Esophagus squamous epithelium (tissue), 5 donors: Measurements from ENCODE around the gene NISCH. TPM values are rescaled to one million over a fixed set of nuclear protein-coding genes. Genes with fewer than 3 reads are reported as not detected.
"Not testable (repeated sequence)": the region's sequence is repeated elsewhere in the genome, so short reads cannot be mapped to it uniquely, and the experiment has no call there.

ENCODE experiments used
- DNase-seq: peaks from one replicate; lab custom pipeline; 2025; lab: John Stamatoyannopoulos, UW
- H3K27ac ChIP-seq, 4 donors: fragments of 200-600 bp; sonication (generic); one replicate each; pipeline ENCODE4 v1.5.1; 2016 to 2019; ENCODE audit warnings: mild to moderate bottlenecking in 1 of 4
- H3K27me3 ChIP-seq, 4 donors: fragments of 200-600 bp; sonication (generic); 1 replicate in 3 of 4; 2 replicates in 1 of 4; pipeline versions ENCODE4 v1.5.1 to v1.6.0; 2017 to 2021; ENCODE audit warnings: antibody characterized with exemption in 1 of 4
- H3K36me3 ChIP-seq, 3 donors: fragments of 200-600 bp; sonication (generic); one replicate each; pipeline ENCODE4 v1.5.1; 2016 to 2019
- H3K4me1 ChIP-seq, 3 donors: fragments of 200-600 bp; sonication (generic); one replicate each; pipeline ENCODE4 v1.5.1; 2017 to 2019
- H3K4me3 ChIP-seq, 4 donors: fragments of 200-600 bp; sonication (generic); 1 replicate in 3 of 4; 2 replicates in 1 of 4; pipeline ENCODE4 v1.5.1; 2016 to 2019; ENCODE audit warnings: mild to moderate bottlenecking in 2 of 4, moderate library complexity in 1 of 4
- H3K9me3 ChIP-seq, 3 donors: fragments of 200-600 bp; sonication (generic); one replicate each; pipeline ENCODE4 v1.5.1; 2016 to 2019
- POLR2A ChIP-seq, 4 donors: fragments of 450-650 bp; IDR thresholded peaks; one replicate each; pipeline ENCODE4 v1.6.1; 2017; ENCODE audit warnings: antibody characterized with exemption in 4 of 4, mild to moderate bottlenecking in 4 of 4, moderate library complexity in 3 of 4
- WGBS, 2 donors: methylation state at CpG; one replicate each; pipeline ENCODE4 v1.1.5; 2018; 5-methylcytosine and 5-hydroxymethylcytosine counted together
- intact Hi-C: fragments of 100-400 bp; cut with DNase I; formaldehyde crosslinking; loops from one replicate; pipeline ENCODE4 v1.15.0; 2022
- total RNA-seq, 4 donors: library from RNA; depleted of rRNA; stranded (reverse); fragments of >200 nt; gene quantifications; one replicate each; pipeline ENCODE4 v1.1.0, GENCODE V29; 2016
- TF ChIP-seq, protein P1 (sequence below), 6 experiments: fragments of 450-650 bp in 4 of 6; fragments of 200-600 bp in 2 of 6; sonication (generic) in 2 of 6; IDR thresholded peaks; one replicate each; pipeline ENCODE4 v1.5.1; 2016 to 2019; ENCODE audit warnings: antibody characterized with exemption in 6 of 6, mild to moderate bottlenecking in 4 of 6, moderate library complexity in 4 of 6
- donor health status: DM: yes; HTN: yes; CAD: no.

Gene NISCH
- total RNA-seq, 4 donors from 2014 or later: 33.6 to 82.2 (median 40.6) TPM

DNA sequence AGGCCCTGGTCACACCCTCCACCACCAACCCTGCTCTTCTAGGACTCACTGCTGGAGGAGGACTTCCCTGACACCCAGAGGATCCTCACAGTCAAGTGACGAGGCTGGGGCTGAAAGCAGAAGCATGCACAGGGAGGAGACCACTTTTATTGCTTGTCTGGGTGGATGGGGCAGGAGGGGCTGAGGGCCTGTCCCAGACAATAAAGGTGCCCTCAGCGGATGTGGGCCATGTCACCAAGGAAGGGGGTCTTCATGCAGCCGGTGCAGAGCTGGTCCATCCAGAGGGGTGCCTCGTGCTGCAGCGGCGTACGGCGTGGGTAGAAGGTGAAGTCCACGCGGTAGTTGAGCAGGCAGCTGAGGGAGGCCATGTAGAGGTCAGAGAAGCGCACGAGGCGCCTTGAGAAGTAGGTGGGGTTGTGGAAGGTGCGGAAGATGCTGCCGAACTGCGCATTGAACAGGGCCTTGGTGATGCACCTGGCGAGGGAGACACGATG lies 68.9 kb downstream of the NISCH start:
- DNase-seq: no peak
- WGBS, 2 donors: 90 to 96% methylated on average over 16 of the region's 18 CpGs
- intact Hi-C loops: no loop called here

GRCh38 chr3:52524752-52525679 lies 69.6 kb downstream of the NISCH start:
- H3K4me1 ChIP-seq: peaks cover 25 to 62% (median 27%) of the 10 kb centered on the region in 3 donors
- intact Hi-C loops: no loop called here
- H3K27me3 ChIP-seq: no peaks in the 10 kb centered on the region
- peaks cover 6 to 51% (median 19%) of the 10 kb centered on the region in 3 donors for H3K36me3 ChIP-seq
- peak overlapping the region in 2 of 4 donors; percentile 7 to 41 for H3K4me3 ChIP-seq
- peak overlapping the region; percentile 79 to 90 (median 86) for H3K27ac ChIP-seq
- no peak for TF ChIP-seq POLR2A (IDR thresholded peaks at IDR 0.05)
- TF ChIP-seq, protein P1, sequence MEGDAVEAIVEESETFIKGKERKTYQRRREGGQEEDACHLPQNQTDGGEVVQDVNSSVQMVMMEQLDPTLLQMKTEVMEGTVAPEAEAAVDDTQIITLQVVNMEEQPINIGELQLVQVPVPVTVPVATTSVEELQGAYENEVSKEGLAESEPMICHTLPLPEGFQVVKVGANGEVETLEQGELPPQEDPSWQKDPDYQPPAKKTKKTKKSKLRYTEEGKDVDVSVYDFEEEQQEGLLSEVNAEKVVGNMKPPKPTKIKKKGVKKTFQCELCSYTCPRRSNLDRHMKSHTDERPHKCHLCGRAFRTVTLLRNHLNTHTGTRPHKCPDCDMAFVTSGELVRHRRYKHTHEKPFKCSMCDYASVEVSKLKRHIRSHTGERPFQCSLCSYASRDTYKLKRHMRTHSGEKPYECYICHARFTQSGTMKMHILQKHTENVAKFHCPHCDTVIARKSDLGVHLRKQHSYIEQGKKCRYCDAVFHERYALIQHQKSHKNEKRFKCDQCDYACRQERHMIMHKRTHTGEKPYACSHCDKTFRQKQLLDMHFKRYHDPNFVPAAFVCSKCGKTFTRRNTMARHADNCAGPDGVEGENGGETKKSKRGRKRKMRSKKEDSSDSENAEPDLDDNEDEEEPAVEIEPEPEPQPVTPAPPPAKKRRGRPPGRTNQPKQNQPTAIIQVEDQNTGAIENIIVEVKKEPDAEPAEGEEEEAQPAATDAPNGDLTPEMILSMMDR (IDR thresholded peaks at IDR 0.05): no peak
- no peak for DNase-seq
- 41 to 55% methylated on average over 11 to 13 of the region's 34 CpGs for WGBS, 2 donors
- H3K9me3 ChIP-seq: no peaks in the 10 kb centered on the region

More for the DNA sequence above, 68.9 kb downstream of the NISCH start:
- H3K9me3 ChIP-seq: no peaks in the 10 kb centered on the region
- H3K4me3 ChIP-seq: peak overlapping the region in 1 of 4 donors; percentile 41
- H3K4me1 ChIP-seq: peaks cover 21 to 55% (median 27%) of the 10 kb centered on the region in 3 donors
- H3K36me3 ChIP-seq: peaks cover 6 to 54% (median 19%) of the 10 kb centered on the region in 3 donors
- TF ChIP-seq, protein P1 (IDR thresholded peaks at IDR 0.05): no peak
- TF ChIP-seq POLR2A (IDR thresholded peaks at IDR 0.05): no peak
- peak overlapping the region; percentile 79 to 90 (median 86) for H3K27ac ChIP-seq
- no peaks in the 10 kb centered on the region for H3K27me3 ChIP-seq

- Histone ChIP-seq H3K36me3 (peaks cover 6 to 51% (median 19%) of the 10 kb centered on the region in 3 donors), H3K4me1 (peaks cover 31 to 71% (median 33%) of the 10 kb centered on the region in 3 donors), H3K9me3 (no peaks in the 10 kb centered on the region), H3K27me3 (no peaks in the 10 kb centered on the region), H3K27ac (peak overlapping the region; percentile 79 to 90 (median 86)), H3K4me3 (no peak overlapping the region)
- 69 to 70% methylated on average over 7 to 9 of the region's 9 CpGs for WGBS, 2 donors
- TF ChIP-seq, protein P1 (IDR thresholded peaks at IDR 0.05): no peak
- no peak for TF ChIP-seq POLR2A (IDR thresholded peaks at IDR 0.05)
- no peak for DNase-seq
- intact Hi-C loops: no loop called here
These were observed 70.5 kb downstream of the NISCH start for GRCh38 chr3:52525680-52526561.

DNA sequence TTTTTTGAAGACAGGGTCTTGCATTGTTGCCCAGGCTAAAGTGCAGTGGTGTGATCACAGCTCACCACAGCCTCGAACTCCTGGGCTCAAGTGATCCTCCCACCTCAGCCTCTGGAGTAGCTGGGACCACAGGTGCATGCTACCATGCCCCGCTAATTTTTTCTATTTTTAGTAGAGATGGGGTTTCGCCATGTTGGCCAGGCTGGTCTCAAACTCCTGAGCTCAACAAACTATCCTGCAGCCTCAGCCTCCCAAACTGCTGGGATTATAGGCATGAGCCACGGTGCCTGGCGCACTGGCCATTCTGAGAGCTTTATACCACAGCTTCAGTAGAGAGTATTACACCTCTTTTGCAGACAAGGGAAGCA lies 71.3 kb downstream of the NISCH start:
- H3K9me3 ChIP-seq, intact Hi-C loops, H3K27me3 ChIP-seq, DNase-seq, H3K4me3 ChIP-seq: not testable (repeated sequence)
- Histone ChIP-seq H3K36me3 (peaks cover 6 to 51% (median 19%) of the 10 kb centered on the region in 3 donors), H3K27ac (peak overlapping the region; percentile 79 to 90 (median 86)), H3K4me1 (peaks cover 38 to 79% (median 40%) of the 10 kb centered on the region in 3 donors)
- WGBS, 2 donors: 64 to 77% methylated on average over 3 of the region's 5 CpGs

DNA sequence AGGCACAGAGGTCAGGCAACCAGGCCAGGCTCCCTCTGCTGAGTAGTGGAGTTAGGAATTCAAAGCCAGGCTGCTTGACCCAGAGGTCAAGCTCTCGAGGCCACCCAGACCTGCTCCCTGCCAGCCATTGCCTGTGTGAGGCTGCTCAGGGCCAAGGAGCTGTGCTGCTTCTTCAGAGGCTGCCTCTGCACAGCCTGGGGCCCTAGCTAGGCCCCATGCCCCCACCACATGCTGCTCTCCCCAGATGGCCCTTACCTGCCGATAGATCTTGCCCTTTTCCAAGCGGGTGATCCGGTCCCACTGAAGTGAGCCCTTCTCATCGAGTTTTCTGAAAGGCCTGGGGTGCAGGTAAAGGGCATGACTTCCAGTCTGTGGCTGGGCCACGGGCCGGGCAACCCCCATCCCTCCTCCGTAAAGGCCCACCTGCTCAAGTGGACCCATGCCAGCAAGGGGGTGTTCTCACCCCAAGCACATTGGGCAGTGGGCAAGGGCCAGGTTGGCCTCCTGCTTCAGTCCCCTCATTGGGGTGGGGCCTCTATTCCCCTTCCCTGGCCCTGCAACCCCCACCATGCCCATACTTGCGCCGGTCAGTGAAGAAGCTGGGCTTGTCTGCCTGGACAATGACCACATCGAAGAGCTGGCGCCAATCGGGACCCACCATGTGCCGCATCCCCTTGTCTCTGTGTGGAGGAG lies 71.8 kb downstream of the NISCH start:
- peak overlapping the region; percentile 79 to 90 (median 86) for H3K27ac ChIP-seq
- no peaks in the 10 kb centered on the region for H3K9me3 ChIP-seq
- no peaks in the 10 kb centered on the region for H3K27me3 ChIP-seq
- DNase-seq: no peak
- H3K4me1 ChIP-seq: peaks cover 44 to 84% (median 46%) of the 10 kb centered on the region in 3 donors
- peaks cover 6 to 51% (median 19%) of the 10 kb centered on the region in 3 donors for H3K36me3 ChIP-seq
- H3K4me3 ChIP-seq: no peak overlapping the region
- TF ChIP-seq, protein P1 (IDR thresholded peaks at IDR 0.05): no peak
- TF ChIP-seq POLR2A (IDR thresholded peaks at IDR 0.05): no peak
- WGBS, 2 donors: 78 to 100% methylated on average over 2 to 5 of the region's 14 CpGs
- intact Hi-C loops: no loop called here
